K562 (cell line): ENCODE results near the gene CD6. TPM values are rescaled to one million over a fixed set of nuclear protein-coding genes. Genes with fewer than 3 reads are reported as not detected.

Experiments used
- ATAC-seq: fragments of 200-7000 bp; cut with Tn5 transposase; 3 replicates; pipeline ENCODE4 v1.9.1; 2020; ENCODE audit warnings: moderate library complexity
- BruUV-seq: library from RNA; stranded (reverse); fragments of 400-500 nt; replicated peaks from 2 replicates; lab custom pipeline; 2021; lab: Mats Ljungman, UMichigan
- CTCF ChIA-PET: fragments of 300-600 bp; formaldehyde crosslinking; extraction: SDS; loops from one replicate; lab custom pipeline; 2021; ENCODE audit warnings: low intra/inter-chr PET ratio; lab: Yijun Ruan, JAX
- POLR2A ChIA-PET: fragments of 300-600, 350-650 bp; sonication (Branson Sonifier 250); formaldehyde crosslinking; extraction: SDS; loops from one replicate; lab custom pipeline; 2021; ENCODE audit warnings: antibody characterized with exemption, inconsistent platforms; lab: Yijun Ruan, JAX
- DNase-seq, 4 experiments: peaks; one replicate each; pipeline versions ENCODE4 v3.0.0 to v3.0.0-alpha.2; 2011 to 2018; ENCODE audit warnings: low spot score in 3 of 4, mixed read lengths in 3 of 4; ENCODE audit errors: extremely low read depth in 1 of 4
- FAIRE-seq: peaks from 2 replicates; lab custom pipeline; 2011; peaks lifted over from hg19 to GRCh38; lab: Jason Lieb, UNC
- H2AFZ ChIP-seq: 2 replicates; pipeline ENCODE4 v1.6.0; 2011; ENCODE audit warnings: low read depth, low read length, control low read depth, inconsistent platforms
- H3K27ac ChIP-seq: fragments of 200-600 bp; 3 replicates; pipeline ENCODE4 v1.8.0; 2011; ENCODE audit warnings: low read depth, mild to moderate bottlenecking, control low read depth, inconsistent platforms, low read length, moderate library complexity, mixed read lengths; ENCODE audit errors: extremely low read depth
- H3K27me3 ChIP-seq, 2 experiments: fragments of 300-600 bp in 1 of 2; 2 replicates in 1 of 2; 3 replicates in 1 of 2; pipeline versions ENCODE4 v1.6.0 to v1.8.0; 2011; ENCODE audit warnings: inconsistent platforms in 2 of 2, low read length in 2 of 2, mild to moderate bottlenecking in 1 of 2, mixed read lengths in 1 of 2, moderate library complexity in 1 of 2; ENCODE audit not compliant: control insufficient read depth in 2 of 2, insufficient read depth in 2 of 2
- H3K36me3 ChIP-seq: fragments of 300-600 bp; 3 replicates; pipeline ENCODE4 v1.8.0; 2011; ENCODE audit warnings: mild to moderate bottlenecking, low read length, inconsistent platforms; ENCODE audit not compliant: control insufficient read depth, insufficient read depth
- H3K4me1 ChIP-seq, 2 experiments: fragments of 200-600 bp in 1 of 2; replicated peaks in 1 of 2; 2 replicates in 1 of 2; 3 replicates in 1 of 2; pipeline versions ENCODE4 v1.5.1 to v1.8.0; 2011; ENCODE audit warnings: inconsistent platforms in 2 of 2, low read length in 2 of 2, mild to moderate bottlenecking in 1 of 2, mixed read lengths in 1 of 2, moderate library complexity in 1 of 2; ENCODE audit not compliant: control insufficient read depth in 2 of 2, insufficient read depth in 2 of 2
- H3K4me2 ChIP-seq: 2 replicates; pipeline ENCODE4 v1.6.1; 2011; ENCODE audit warnings: low read length, control low read depth, inconsistent platforms, mixed read lengths; ENCODE audit not compliant: insufficient read depth
- H3K4me3 ChIP-seq: fragments of 200-600 bp; sonication (generic), shearing (Covaris generic); 2 replicates; pipeline ENCODE4 v1.5.1; 2016; ENCODE audit warnings: control low read depth, inconsistent platforms
- H3K79me2 ChIP-seq: fragments of 200-600 bp; 3 replicates; pipeline ENCODE4 v1.8.0; 2011; ENCODE audit warnings: low read length, inconsistent platforms; ENCODE audit not compliant: control insufficient read depth, insufficient read depth
- H3K9ac ChIP-seq, 2 experiments: 2 replicates each; pipeline versions ENCODE4 v1.6.0 to v1.6.1; 2011; ENCODE audit warnings: low read depth in 2 of 2, low read length in 2 of 2, control low read depth in 1 of 2, inconsistent platforms in 1 of 2, mild to moderate bottlenecking in 1 of 2, mixed read lengths in 1 of 2; ENCODE audit not compliant: insufficient read depth in 1 of 2
- H3K9me1 ChIP-seq: one replicate; pipeline ENCODE4 v1.6.0; 2011; ENCODE audit warnings: inconsistent platforms, mild to moderate bottlenecking, low read length, moderate library complexity; ENCODE audit not compliant: control insufficient read depth, insufficient read depth
- H3K9me3 ChIP-seq: replicated peaks from 2 replicates; pipeline ENCODE4 v1.5.1; 2011; ENCODE audit warnings: low read depth, low read length, inconsistent platforms; ENCODE audit not compliant: control insufficient read depth, insufficient read depth
- H4K20me1 ChIP-seq: replicated peaks from 2 replicates; pipeline ENCODE4 v1.6.1; 2011; ENCODE audit warnings: low read length, inconsistent platforms, mixed read lengths; ENCODE audit not compliant: control insufficient read depth, insufficient read depth
- ATF4 ChIP-seq: fragments of 450-650 bp; formaldehyde crosslinking; IDR thresholded peaks from 2 replicates; pipeline ENCODE4 v1.4.0; 2022; ENCODE audit warnings: mild to moderate bottlenecking, moderate library complexity
- CHD2 ChIP-seq: IDR thresholded peaks from 2 replicates; pipeline ENCODE4 v1.6.1; 2011; ENCODE audit warnings: low read depth, low read length
- HDAC8 ChIP-seq: fragments of 450-650 bp; IDR thresholded peaks from 2 replicates; pipeline ENCODE4 v1.6.1; 2016; ENCODE audit warnings: mild to moderate bottlenecking, missing genetic modification characterization, moderate library complexity, missing compliant biosample characterization
- NFE2 ChIP-seq: IDR thresholded peaks from 2 replicates; pipeline ENCODE4 v1.6.1; 2014; ENCODE audit warnings: antibody characterized with exemption, low read depth
- NFE2L1 ChIP-seq: fragments of 450-650 bp; IDR thresholded peaks from 2 replicates; pipeline ENCODE4 v1.6.1; 2016; ENCODE audit warnings: missing genetic modification characterization, low read depth, mild to moderate bottlenecking, missing compliant biosample characterization, moderate library complexity, borderline replicate concordance
- NR3C1 ChIP-seq: sonication (generic); formaldehyde crosslinking; IDR thresholded peaks from 2 replicates; pipeline ENCODE4 v1.8.1; 2022; ENCODE audit warnings: missing genetic modification reagents
- ZNF277 ChIP-seq: fragments of 250-450 bp; sonication (Bioruptor Pico); IDR thresholded peaks from 2 replicates; pipeline ENCODE4 v1.8.0; 2022; ENCODE audit warnings: inconsistent platforms, mild to moderate bottlenecking, moderate library complexity, borderline replicate concordance
- ZNF766 ChIP-seq: fragments of 200-800 bp; sonication (Bioruptor generic); conservative IDR thresholded peaks from 2 replicates; pipeline ENCODE4 v1.6.1; 2016; ENCODE audit warnings: missing genetic modification characterization, missing compliant biosample characterization
- WGBS: fragments of 100-300 bp; shearing (Covaris generic); methylation state at CpG from one replicate; pipeline ENCODE4 v1.1.6; 2016; ENCODE audit warnings: low coverage, mixed read lengths; ENCODE audit not compliant: insufficient coverage; ENCODE audit errors: missing lambda C conversion rate; 5-methylcytosine and 5-hydroxymethylcytosine counted together
- in situ Hi-C: fragments of 300-500 bp; cut with MboI; formaldehyde crosslinking; loops from 4 replicates; pipeline ENCODE4 v1.15.0; 2018; ENCODE audit warnings: inconsistent platforms, mixed read lengths
- intact Hi-C: fragments of 100-400 bp; cut with micrococcal nuclease; formaldehyde crosslinking; loops from 2 replicates; pipeline ENCODE4 v1.14.2; 2022
- polyA plus RNA-seq, 8 experiments: library from polyadenylated mRNA; depleted of rRNA in 4 of 8; stranded (reverse) in 5 of 8; unstranded in 3 of 8; fragments of >200 nt; fragmentation: Nextera tagmentation in 2 of 8; fragmentation: Illumina TruSeq in 1 of 8; extraction: Ambion mirVana in 2 of 8; extraction: Trizol in 1 of 8; gene quantifications; 2 replicates each; pipeline versions ENCODE4 v1.2.1 to v1.2.3, GENCODE V29; 2011 to 2014; ENCODE audit warnings: inconsistent platforms in 1 of 8, missing spikeins in 1 of 8
- total RNA-seq, 7 experiments: library from RNA; depleted of rRNA in 6 of 7; stranded (reverse); fragments of >200 nt in 6 of 7; fragmentation: Illumina TruSeq in 2 of 7; extraction: Trizol in 2 of 7; gene quantifications; 2 replicates each; pipeline versions ENCODE4 v1.2.1 to v1.2.3, GENCODE V29; 2011 to 2021; ENCODE audit warnings: low replicate concordance in 1 of 7

Gene CD6
- total and polyA plus RNA-seq, 9 of the 15 experiments (the other 6 are each of a cell fraction or from before 2014, with no cell fraction given), result 0.84 TPM; not detected in 8

- BruUV-seq, result no TSS peak
- H2AFZ ChIP-seq, result no peak overlapping the region
- TF ChIP-seq CHD2 (no peak), HDAC8 (tag) (no peak), NR3C1 (CRISPR knock-in tag) (no peak), NFE2L1 (tag) (no peak), NFE2 (no peak), ZNF766 (no peak), ZNF277 (CRISPR knock-in tag) (no peak), ATF4 (CRISPR knock-in tag) (no peak)
Measured at GRCh38 chr11:60950933-60951605, 20.4 kb upstream of the CD6 start.

More at GRCh38 chr11:60950933-60951605, 20.4 kb upstream of the CD6 start:
- no peak for ATAC-seq
- peaks cover 0 to 6% of the 10 kb centered on the region in 2 experiments; a peak in 3 of 5 replicates for H3K4me1 ChIP-seq
- no peaks in the 10 kb centered on the region for H3K9me3 ChIP-seq
- ChIA-PET CTCF (no interaction called here), POLR2A (interaction anchor here (0.8 kb wide), 1 partner anchor 158 kb away, joined by 3 read pairs; no protein-coding TSS in a partner anchor)
- no peak for DNase-seq
- FAIRE-seq, result no peak
- in situ Hi-C loops, result no loop called here
- H3K36me3 ChIP-seq, result no peaks in the 10 kb centered on the region
- H4K20me1 ChIP-seq, result peaks cover 3% of the 10 kb centered on the region; the same call in 1 of the 2 replicates
- 52% methylated on average over 22 of the region's 86 CpGs for WGBS
- no peak overlapping the region for H3K27ac ChIP-seq
- H3K79me2 ChIP-seq, result no peaks in the 10 kb centered on the region
- no peaks in the 10 kb centered on the region for H3K9me1 ChIP-seq
- no peak overlapping the region for H3K4me3 ChIP-seq
- H3K4me2 ChIP-seq, result no peak overlapping the region
- intact Hi-C loops, result no loop called here
- H3K9ac ChIP-seq, result no peak overlapping the region
- peaks cover 44 to 74% of the 10 kb centered on the region in 2 experiments; a peak in 4 of 5 replicates for H3K27me3 ChIP-seq
